Measurements from ENCODE around the gene NFE2L3.

GRCh38 chr7:26117142-26117807, 34.7 kb upstream of the NFE2L3 start:
- TF ChIP-seq CTCF (IDR thresholded peaks at IDR 0.05; ENCODE audit: insufficient read depth, low read depth, low read length) = no peak
- no peak for TF ChIP-seq EZH2 (IDR thresholded peaks at IDR 0.05; ENCODE audit: insufficient read depth, low read length)
